Activated CD4-positive, alpha-beta T cell treated with anti-CD3 and anti-CD28 coated beads, Interleukin-10, Interleukin-2, amounts not matched to agents 100 ng/mL and 50 ng/mL, durations not matched to agents 16 hours and 8 hours (primary cell): ENCODE data around the gene CABLES2.
"Not testable (repeated sequence)": the region's sequence is repeated elsewhere in the genome, so short reads cannot be mapped to it uniquely, and the experiment has no call there.

Source experiments
- DNase-seq: peaks from one replicate; pipeline ENCODE4 v3.0.0-alpha.2; 2020

The CABLES2 gene

GRCh38 chr20:62433658-62434497 lies 26.8 kb upstream of the CABLES2 start:
- DNase-seq, result no peak

GRCh38 chr20:62430866-62431447 lies 23.9 kb upstream of the CABLES2 start:
- DNase-seq, result no peak

GRCh38 chr20:62430311-62430853 lies 23.3 kb upstream of the CABLES2 start:
- no peak for DNase-seq

- DNase-seq, result no peak
Measured at GRCh38 chr20:62429455-62430310, 22.6 kb upstream of the CABLES2 start.

GRCh38 chr20:62428396-62429295 lies 21.6 kb upstream of the CABLES2 start:
- DNase-seq, result no peak

- DNase-seq, result no peak
Measured at GRCh38 chr20:62428002-62428372, 20.9 kb upstream of the CABLES2 start.

GRCh38 chr20:62427172-62428001 lies 20.3 kb upstream of the CABLES2 start, which contains the start of gene RBBP8NL:
RBBP8NL (minus strand) TSS chr20:62427539; CDS start chr20:62419647, 7,892 bp downstream.
- DNase-seq, result no peak

- DNase-seq, result no peak
Measured at GRCh38 chr20:62426699-62427131, 19.6 kb upstream of the CABLES2 start.

GRCh38 chr20:62426059-62426348 lies 18.9 kb upstream of the CABLES2 start:
- DNase-seq, result not testable (repeated sequence)

- no peak for DNase-seq
Measured at GRCh38 chr20:62425281-62426058, 18.4 kb upstream of the CABLES2 start.

- no peak for DNase-seq
Measured at GRCh38 chr20:62424249-62425107, 17.4 kb upstream of the CABLES2 start.

GRCh38 chr20:62423326-62423706 lies 16.2 kb upstream of the CABLES2 start:
- no peak for DNase-seq

- DNase-seq, result no peak
Measured at GRCh38 chr20:62422636-62423325, 15.7 kb upstream of the CABLES2 start.

GRCh38 chr20:62421716-62421990 lies 14.6 kb upstream of the CABLES2 start:
- no peak for DNase-seq

- DNase-seq, result no peak
Measured at GRCh38 chr20:62420846-62421715, 14.0 kb upstream of the CABLES2 start.

GRCh38 chr20:62419759-62420158 lies 12.7 kb upstream of the CABLES2 start:
- no peak for DNase-seq

- no peak for DNase-seq
Measured at GRCh38 chr20:62418709-62419487, 11.8 kb upstream of the CABLES2 start.
